HG03520 (cell line): ENCODE data around the gene SIK1.
"Not testable (repeated sequence)": the region's sequence is repeated elsewhere in the genome, so short reads cannot be mapped to it uniquely, and the experiment has no call there.

Experiments
- ATAC-seq: cut with Tn5 transposase; IDR thresholded peaks from one replicate; pipeline ENCODE4 v1.9.1; 2021; ENCODE audit warnings: mild to moderate bottlenecking, moderate library complexity; ENCODE audit not compliant: unreplicated experiment

Gene SIK1

DNA sequence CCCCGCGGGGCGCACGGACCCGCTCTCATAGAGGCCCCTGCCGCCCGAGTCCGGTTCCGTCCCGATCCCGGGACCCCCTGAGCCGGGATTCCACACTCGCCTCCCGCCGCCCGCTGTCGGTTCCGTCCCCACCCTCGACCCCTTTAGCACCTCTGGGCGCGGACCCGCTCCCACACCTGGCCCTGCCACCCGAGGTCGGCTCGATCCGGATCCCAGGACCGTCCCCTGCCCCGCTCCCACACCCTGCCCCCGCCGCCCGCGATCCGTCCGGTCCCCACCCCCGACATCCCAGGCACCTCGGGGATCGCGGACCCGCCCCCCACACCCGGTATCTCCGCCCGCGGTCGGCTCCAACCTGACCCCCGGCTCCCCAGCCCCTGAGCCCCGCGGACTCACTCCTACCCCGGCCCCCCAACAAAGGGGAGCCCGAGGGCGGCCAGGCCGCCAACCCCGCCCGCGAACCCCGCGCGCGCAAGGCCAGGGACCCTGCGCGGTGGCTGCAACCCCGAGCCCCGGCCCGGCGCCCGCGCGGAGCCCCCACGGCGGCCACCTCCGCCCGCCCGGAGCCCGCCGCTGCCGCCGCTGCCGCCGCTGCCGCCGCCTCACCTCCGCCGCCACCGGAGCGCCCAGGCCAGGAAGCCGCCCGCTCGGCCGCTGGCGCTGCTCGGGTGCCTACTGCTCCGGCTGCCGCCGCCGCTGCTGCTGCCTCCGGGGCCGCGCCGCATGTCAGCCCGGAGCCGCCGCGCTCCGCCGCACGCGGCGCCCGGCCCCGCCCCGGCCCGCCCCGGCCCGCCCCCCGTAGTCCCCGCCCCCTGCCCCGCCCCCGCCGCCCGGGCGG lies at the start of gene SIK1:
Gene SIK1 (minus strand): TSS at position 728 of the 838 bp plus-strand sequence. CDS start 953 bp downstream, outside the sequence.
- ATAC-seq = not testable (repeated sequence)

DNA sequence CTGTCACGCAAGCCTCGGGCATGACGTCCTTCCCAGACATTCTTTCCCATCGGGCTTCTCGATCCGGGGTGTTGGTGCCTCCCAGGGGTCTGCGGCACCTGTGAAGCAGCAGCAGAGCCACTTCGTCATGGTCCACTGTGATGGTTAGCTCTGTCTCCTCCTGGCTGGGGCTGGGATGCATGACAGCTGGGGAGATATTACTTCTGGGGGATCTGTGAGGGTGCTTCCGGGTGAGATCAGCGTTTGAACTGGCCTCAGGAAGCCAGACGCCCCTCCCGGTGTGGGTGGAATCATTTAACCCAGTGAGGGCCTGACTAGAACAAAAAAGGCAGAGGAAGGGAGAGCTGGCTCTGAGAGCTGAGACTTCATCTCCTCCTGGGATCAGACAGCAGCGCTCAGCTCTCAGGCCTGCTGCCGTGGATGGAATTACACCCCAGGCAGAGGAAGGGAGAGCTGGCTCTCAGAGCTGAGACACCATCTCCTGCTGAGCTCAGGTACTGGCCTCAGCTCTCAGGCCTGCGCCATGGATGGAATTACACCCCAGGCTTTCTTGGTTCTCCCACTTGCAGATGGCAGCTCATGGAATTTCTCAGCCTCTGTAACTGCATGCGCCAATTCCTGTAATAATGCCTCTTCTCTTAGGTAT lies 44.8 kb upstream of the SIK1 start:
- ATAC-seq = not testable (repeated sequence)

DNA sequence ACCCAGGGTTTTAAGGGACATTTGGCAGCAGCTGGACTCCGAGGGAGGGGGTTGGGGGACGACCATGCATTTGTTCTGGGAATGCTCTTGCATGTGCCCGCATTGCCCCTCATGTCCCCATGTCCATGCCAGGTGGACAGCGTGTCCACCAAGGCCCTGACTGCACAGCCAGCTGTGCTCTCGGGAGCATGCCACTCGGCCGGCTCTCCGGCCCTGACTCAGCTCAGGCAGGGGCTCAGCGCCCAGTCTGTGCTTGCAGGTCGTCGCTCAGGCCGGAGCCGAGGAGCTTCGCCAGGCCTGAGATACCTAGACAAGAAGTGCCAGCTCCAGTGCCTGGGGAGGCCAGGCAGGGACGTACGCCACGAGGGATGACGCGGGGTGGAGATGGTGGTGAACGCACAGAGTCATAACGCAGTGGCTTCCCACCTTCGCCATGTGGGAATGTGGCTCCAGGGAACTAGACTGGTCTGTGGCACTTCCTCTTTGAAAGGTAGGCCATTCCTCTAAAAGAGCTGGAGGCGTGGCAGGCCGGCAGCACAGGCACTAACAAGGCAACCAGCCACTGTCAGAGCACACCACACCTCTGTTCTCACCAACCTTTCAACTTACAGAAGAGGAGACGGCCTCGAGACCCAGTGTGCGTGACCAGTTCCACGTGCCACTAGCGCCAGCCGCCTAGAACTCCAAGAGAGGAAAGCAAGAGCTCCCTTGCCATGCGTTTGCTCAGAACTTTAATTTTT lies 43.0 kb upstream of the SIK1 start:
- ATAC-seq = not testable (repeated sequence)

DNA sequence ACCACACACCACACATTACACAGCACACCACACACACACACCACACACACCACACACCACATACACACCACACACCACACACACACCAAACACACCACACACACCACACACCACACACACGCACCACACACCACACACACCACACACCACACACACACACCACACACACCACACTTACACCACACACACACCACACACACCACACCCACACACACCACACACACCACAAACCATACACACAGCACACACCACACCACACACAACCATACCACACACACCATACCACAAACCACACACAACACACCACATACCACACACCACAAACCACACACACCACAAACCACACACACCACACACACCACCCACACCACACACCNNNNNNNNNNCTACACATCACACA lies 40.9 kb upstream of the SIK1 start:
- ATAC-seq = no peak

DNA sequence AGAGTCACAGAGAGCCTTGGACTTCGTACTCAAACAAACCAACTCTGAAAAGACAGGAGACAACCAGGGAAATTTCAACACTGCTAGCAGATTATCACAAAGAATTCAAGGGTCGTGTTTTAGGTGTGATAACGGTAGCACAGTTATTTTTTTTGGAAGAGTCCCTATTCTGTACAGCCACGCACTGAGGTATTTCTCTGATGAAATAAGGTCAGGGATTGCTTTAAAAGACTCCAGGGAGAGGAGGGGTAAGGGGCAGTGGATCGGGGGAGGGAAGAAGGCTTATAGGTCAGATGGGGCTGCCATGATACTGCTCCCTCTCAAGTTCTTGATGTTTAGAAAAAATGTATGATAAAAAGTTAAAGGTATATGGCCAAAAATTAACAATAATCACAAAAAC lies 38.2 kb upstream of the SIK1 start:
- not testable (repeated sequence) for ATAC-seq

DNA sequence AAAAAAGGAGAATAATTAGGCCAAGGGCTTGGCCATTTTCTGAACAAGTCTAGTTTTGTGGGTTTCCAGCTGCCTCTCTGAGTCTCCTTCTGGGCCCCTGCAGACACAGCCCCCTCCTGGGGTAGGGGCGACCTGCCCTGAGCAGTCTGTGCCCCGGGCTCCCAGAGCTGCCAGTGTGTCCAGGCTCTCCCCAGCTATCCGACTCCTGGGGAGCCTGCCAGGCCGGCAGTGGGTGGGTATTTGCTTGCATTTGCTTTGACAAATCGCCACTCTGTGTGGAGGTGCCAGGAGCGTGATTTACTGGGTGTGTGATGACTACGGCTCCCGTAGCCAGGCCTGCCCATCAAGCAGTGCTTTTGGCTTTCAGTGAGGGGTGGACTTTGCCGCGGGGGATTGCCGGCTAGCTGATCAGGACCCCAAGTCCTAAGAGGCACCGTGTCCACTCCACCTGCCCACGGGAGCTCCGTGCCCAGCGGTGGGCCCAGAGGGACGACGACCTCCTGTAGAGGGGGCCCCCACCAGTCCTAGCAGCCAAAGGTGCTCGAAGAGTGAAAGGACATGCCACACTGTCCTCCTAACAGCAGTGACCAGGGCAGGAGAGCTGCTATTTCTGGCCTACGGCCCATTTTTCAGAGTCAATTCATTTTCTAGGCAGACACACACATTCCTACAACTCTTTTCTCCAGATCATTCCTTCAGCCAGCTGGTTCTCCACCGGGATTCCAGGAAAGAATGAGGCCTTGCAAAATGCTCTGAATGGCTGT lies 36.7 kb upstream of the SIK1 start:
- not testable (repeated sequence) for ATAC-seq

DNA sequence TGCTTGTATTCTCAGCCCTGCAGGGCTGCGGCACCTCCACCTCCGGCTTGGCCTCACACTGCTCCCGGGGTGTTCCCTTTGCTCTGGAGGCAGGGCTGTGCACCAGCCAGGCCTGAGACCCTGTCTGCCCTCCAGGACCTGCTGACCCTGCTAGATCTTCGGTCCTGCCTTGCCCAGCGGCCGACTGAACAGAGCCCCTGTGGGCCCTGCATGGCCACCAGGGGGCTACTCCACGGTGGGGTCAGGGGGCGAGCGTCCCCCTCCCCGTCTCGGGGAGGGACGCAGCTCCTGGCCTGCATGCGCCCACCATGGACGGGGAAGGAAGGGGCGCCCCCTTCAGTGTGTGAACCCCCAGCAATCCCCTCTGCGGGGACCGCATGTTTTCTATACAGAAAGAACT lies 36.0 kb upstream of the SIK1 start:
- not testable (repeated sequence) for ATAC-seq

DNA sequence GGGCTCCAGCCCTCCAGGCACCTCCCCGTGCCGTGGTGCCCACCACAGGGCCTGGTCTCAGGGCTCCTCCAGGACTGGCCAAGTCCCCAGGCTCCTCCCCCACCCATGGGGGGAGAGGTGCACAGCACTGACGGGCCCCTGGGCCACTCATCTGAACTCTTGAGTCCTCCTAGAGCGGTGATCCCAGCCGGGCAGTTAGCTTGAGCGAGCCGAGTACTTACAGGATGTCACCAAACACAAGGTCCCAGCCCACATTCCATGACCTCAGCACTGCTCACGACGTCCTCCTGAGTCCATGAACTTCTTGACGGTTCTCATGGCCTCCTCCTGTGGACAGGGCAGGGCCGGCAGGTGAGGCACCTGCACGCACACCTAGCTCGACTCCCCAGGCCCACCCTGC lies 33.5 kb upstream of the SIK1 start:
- ATAC-seq = not testable (repeated sequence)

DNA sequence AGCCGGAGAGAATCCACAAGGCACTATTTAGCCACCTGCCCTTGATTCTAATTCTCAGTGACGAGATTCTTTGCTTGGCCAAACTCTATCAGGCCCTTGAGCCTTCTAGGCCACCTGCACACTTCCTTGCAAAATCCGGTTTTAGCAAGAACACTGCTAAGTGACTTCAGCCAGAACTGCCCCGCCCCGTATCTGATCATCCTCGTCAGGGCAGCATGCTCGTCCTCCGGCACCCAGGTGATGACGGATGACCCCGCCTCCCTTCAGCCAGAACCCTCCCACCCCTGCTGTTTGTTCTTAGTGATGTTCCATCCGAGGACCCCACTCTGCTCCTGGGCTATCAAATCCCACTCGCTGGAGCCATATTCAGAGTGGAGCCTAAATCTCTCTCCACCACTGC lies 32.1 kb upstream of the SIK1 start:
- not testable (repeated sequence) for ATAC-seq

DNA sequence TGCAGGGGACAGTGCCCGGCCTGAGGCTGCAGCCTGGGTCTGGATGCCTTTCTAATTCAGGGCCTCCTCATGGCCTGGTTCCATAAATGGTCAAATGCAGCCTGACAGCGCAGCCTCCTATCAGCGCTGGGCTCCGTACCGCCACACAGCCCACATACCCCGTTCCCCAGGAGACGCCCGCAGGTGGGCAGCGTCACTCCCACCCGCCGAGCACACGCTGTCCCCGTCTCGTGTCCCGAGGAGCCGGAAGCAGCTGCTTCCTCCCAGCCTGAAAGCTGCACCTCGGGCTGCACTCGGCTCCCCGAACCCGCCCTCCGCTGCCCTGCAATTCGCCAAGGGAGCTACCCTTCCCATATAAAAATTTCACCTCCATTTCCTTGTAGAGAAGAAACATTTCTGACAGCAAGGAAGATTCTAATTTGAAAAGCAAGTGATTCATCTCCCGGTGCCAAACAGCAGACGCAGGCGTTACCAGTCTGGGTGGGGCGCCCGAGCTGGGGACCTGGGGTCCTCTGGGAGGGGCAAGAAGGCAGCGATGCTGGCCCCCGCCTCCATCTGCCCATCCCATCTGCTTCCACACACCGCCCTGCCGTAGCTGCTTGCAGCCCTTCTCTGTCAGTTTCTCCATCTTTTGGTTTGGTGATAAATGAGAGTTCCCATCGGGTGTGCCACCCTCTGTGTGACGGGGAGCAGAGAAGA lies 29.8 kb upstream of the SIK1 start:
- ATAC-seq = not testable (repeated sequence)

DNA sequence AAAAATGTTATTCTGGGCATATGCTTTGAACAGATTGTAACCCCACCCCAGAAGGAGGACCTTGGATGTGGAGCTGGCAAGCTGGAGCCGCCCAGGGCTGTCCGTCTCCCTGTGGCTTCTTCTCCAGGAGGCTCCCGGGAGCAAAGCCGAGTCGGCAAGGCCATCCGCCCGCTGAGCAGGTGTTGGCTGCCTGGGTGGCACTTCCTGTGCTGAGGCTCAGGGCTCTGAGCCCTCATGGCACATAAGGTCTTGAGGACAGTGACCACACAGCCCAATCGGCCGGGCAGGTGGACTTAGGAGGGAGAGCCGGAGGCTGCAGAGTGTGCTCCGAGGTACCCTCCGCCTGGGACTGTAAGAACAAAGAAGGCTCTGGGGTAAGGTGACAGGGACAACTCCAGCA lies 28.8 kb upstream of the SIK1 start:
- ATAC-seq = not testable (repeated sequence)

DNA sequence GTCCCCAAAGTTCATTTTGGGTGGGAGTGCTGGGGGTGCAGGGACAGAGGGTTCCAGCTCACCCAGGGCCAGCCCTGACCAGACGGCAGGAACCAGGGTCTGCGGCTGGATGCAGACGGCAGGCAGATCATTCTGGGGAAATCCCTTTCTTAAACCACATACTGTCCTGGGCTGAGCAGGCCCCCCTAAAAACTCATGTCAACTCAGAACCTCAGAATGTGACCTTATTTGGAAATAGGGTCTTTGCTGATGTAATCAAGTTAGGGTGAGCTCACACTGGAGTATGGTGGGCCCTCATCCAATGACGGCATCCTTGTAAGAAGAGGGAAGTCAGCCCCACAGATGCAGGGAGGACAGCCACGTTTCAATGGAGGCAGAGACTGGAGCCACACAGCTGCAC lies 27.2 kb upstream of the SIK1 start:
- ATAC-seq = not testable (repeated sequence)

DNA sequence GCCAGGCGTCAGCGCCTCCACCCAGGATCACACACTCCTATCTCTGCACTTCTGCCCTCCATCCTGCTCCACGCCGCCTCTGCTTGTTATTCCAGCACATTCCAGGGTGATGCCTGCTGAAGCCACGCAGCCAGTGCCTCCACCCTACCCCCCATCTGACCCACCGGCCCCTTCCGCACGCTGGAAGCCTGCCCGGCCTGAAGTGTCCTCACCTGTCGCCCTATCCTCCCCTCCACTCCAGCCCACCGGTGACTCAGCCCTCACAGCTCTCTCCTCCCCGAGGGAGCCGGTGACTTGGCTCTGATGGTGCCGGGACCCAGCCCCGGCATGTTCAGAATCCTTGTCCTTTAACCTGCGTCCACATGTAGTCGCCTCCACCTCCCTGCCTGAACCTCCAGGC lies 24.9 kb upstream of the SIK1 start:
- ATAC-seq = not testable (repeated sequence)

DNA sequence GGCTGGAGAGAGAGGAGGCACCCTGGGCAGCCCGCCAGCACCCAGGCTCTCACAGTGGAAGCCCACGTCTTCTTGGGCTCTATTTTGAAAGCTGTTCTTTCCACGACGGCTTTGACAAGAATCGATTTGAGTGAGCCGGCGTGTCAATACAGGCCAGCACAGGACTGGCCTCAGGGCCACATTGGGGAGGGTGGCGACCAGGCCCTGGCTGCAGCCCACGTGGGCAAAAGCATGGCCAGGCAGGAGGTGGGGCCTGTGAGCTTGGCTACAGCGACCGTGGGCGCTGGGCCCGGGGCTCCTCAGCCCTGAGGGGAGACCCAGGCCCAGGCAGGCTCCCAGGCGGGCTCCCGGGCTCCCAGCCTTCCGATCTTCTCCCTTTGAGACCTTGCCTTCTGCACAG lies 23.4 kb upstream of the SIK1 start:
- not testable (repeated sequence) for ATAC-seq

DNA sequence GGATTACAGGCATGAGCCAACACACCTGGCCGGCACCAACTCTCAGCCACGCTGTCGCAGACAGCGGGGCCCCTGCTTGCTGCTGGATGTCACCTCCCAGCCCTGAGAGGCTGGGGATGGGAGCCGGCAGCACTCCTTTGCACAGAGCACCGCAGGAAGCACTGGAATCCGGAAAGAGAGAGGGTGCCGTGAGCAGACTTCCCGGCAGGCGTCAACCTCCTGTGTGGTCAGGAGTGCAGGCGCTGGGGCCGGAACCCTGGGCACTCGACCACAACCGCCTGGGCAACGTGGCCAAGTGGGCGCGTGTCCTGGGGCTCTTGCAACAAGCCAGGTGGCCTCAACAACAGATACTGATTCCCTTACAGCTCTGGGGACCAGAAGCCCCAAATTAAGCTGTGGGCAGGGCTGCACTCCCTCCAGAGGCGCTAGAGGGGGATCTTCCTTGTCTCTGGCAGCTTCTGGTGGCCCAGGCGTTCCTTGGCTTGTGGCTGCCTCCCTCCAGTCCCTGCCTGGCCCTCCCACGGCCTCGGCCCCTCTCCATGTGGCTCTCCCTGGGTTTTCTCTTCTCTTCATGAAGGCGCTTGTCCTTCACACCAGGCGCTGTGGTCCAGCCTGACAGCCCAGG lies 20.5 kb upstream of the SIK1 start:
- not testable (repeated sequence) for ATAC-seq

DNA sequence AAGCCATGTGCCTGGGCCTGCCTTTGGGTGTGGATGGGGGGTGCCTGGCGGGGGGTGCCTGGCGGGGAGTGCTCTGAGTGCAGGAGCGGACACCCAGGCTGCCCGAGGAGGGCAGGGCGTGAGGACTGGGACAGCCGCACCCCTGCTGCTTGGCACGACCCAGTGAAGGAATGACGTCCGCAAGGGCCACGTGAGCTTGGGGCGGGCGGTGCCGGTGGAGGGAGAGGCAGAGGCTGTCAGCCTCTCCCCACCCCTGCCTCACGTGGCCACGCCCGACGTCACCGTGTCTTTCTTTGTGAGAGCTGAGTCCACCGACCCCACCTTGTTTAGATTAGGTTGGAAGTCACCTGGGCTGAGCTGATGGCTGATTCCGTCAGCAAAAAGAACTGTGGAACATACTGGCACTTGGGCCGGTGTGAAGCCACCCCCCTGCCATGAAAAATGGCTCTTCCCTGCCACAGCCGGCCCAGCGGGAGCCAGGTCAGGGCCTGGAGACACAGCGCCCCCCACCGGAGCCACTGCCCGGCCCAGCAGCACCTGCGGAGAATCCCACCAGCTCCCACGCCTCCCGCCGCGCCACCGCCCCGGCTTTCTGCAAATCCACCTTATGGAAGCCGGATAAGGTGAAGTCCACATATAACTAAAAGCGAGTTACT lies 19.5 kb upstream of the SIK1 start:
- not testable (repeated sequence) for ATAC-seq

DNA sequence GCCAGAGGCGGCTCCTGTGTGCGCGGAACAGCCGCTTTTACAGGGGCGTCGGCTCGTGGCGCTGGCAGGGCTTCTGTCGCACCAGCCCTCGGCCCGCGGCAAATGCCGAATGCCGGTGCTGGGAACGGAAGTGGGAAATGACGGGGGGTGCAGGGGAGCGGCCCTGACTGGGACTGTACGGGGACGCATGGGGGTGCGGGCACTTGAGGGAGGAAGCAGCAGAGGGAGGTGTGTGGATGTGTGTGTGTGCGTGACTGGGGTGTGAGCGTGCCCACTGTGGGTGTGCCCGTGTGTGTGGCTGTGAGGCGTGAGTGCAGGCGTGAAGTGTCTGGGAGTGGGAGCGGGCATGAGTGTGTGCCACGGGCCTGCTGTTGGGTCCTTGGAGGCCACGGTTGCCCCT lies 17.6 kb upstream of the SIK1 start:
- not testable (repeated sequence) for ATAC-seq

DNA sequence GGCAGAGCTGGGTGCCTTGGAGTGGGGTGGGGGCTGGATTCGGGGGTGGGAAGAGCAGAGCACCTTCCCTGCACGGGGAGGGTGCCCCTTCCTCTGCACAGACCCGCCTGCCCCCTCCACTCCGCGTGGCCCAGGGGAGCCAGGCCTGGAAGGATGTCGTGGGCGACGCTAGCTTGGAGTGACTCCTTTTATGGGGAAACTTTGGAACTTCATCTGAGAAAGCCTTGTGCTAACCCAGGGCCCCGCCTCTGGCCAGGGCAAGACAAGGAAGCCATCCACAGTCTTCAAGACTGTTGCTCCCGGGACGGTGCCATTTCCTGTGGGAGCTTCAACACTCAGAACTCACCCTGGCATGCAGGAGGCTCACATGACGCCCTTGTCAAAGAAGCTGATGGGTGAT lies 15.6 kb upstream of the SIK1 start:
- ATAC-seq = not testable (repeated sequence)
